Measurements from ENCODE around the gene CTTNBP2NL.

The CTTNBP2NL gene

GRCh38 chr1:112508278-112509004 is 112.4 kb downstream of the CTTNBP2NL start, which contains the start of gene WNT2B:
TSS of gene WNT2B (plus strand) at chr1:112508965. CDS start at chr1:112509263, 298 bp downstream.
- DNase-seq = peak in 1 of 2 experiments; percentile 22

GRCh38 chr1:112509005-112509659 is 113.1 kb downstream of the CTTNBP2NL start:
- no peak for DNase-seq

- no peak for DNase-seq
These were observed 113.7 kb downstream of the CTTNBP2NL start for GRCh38 chr1:112509660-112510178.

GRCh38 chr1:112510340-112510739 is 114.3 kb downstream of the CTTNBP2NL start:
- DNase-seq = no peak
